ENCODE measurements around the gene WIPI1. TPM values are rescaled to one million over a fixed set of nuclear protein-coding genes. Genes with fewer than 3 reads are reported as not detected.
"Not testable (repeated sequence)": the region's sequence is repeated elsewhere in the genome, so short reads cannot be mapped to it uniquely, and the experiment has no call there.

Gene WIPI1
- total RNA-seq, 2 donors from 2014 or later: 8.9 to 10.2 TPM

- ATAC-seq (no peak), DNase-seq (no peak)
- H3K27ac Mint-ChIP-seq: no peak overlapping the region
- no peaks in the 10 kb centered on the region for H3K27me3 Mint-ChIP-seq
- no peaks in the 10 kb centered on the region for H3K9me3 ChIP-seq (ENCODE audit: control insufficient read depth, low read length, poor library complexity, severe bottlenecking)
- no peak overlapping the region for H3K4me3 Mint-ChIP-seq
- peaks cover 8% of the 10 kb centered on the region for H3K4me1 Mint-ChIP-seq
- H3K36me3 Mint-ChIP-seq (ENCODE audit: low read depth): peaks cover 4% of the 10 kb centered on the region
Observed at GRCh38 chr17:68428498-68429172, 28.7 kb downstream of the WIPI1 start.

GRCh38 chr17:68427575-68427974 lies 29.7 kb downstream of the WIPI1 start:
- ATAC-seq: no peak
- Mint-ChIP-seq H3K36me3 (ENCODE audit: low read depth) (peaks cover 4% of the 10 kb centered on the region), H3K4me3 (no peak overlapping the region), H3K27ac (no peak overlapping the region), H3K4me1 (peaks cover 8% of the 10 kb centered on the region), H3K27me3 (no peaks in the 10 kb centered on the region)
- H3K9me3 ChIP-seq (ENCODE audit: control insufficient read depth, low read length, poor library complexity, severe bottlenecking): no peaks in the 10 kb centered on the region
- no peak for DNase-seq

GRCh38 chr17:68425979-68426378 lies 31.3 kb downstream of the WIPI1 start:
- no peaks in the 10 kb centered on the region for H3K27me3 Mint-ChIP-seq
- H3K36me3 Mint-ChIP-seq (ENCODE audit: low read depth): peaks cover 2% of the 10 kb centered on the region
- H3K9me3 ChIP-seq (ENCODE audit: control insufficient read depth, low read length, poor library complexity, severe bottlenecking): no peaks in the 10 kb centered on the region
- H3K27ac Mint-ChIP-seq: no peak overlapping the region
- ATAC-seq: no peak
- no peak overlapping the region for H3K4me3 Mint-ChIP-seq
- H3K4me1 Mint-ChIP-seq: no peaks in the 10 kb centered on the region
- no peak for DNase-seq

- Mint-ChIP-seq H3K36me3 (ENCODE audit: low read depth) (peaks cover 7% of the 10 kb centered on the region), H3K27ac (no peak overlapping the region), H3K27me3 (no peaks in the 10 kb centered on the region), H3K4me3 (no peak overlapping the region), H3K4me1 (peaks cover 3% of the 10 kb centered on the region)
- peaks cover 2% of the 10 kb centered on the region for H3K9me3 ChIP-seq (ENCODE audit: control insufficient read depth, low read length, poor library complexity, severe bottlenecking)
- DNase-seq (no peak), ATAC-seq (no peak)
Observed at GRCh38 chr17:68424861-68425260, 32.4 kb downstream of the WIPI1 start.

- H3K27ac Mint-ChIP-seq: no peak overlapping the region
- DNase-seq: no peak
- H3K36me3 Mint-ChIP-seq (ENCODE audit: low read depth): peaks cover 7% of the 10 kb centered on the region
- no peaks in the 10 kb centered on the region for H3K27me3 Mint-ChIP-seq
- H3K9me3 ChIP-seq (ENCODE audit: control insufficient read depth, low read length, poor library complexity, severe bottlenecking): peaks cover 2% of the 10 kb centered on the region
- peaks cover 3% of the 10 kb centered on the region for H3K4me1 Mint-ChIP-seq
- H3K4me3 Mint-ChIP-seq: no peak overlapping the region
- ATAC-seq: no peak
Observed at GRCh38 chr17:68424203-68424602, 33.1 kb downstream of the WIPI1 start.

- Mint-ChIP-seq H3K4me3 (no peak overlapping the region), H3K27ac (no peak overlapping the region), H3K36me3 (ENCODE audit: low read depth) (peaks cover 5% of the 10 kb centered on the region), H3K4me1 (peaks cover 3% of the 10 kb centered on the region), H3K27me3 (no peaks in the 10 kb centered on the region)
- ATAC-seq (no peak), DNase-seq (no peak)
- H3K9me3 ChIP-seq (ENCODE audit: control insufficient read depth, low read length, poor library complexity, severe bottlenecking): peaks cover 2% of the 10 kb centered on the region
Observed at GRCh38 chr17:68423251-68423650, 34.0 kb downstream of the WIPI1 start.

GRCh38 chr17:68422821-68423220 lies 34.5 kb downstream of the WIPI1 start:
- ATAC-seq (no peak), DNase-seq (no peak)
- H3K4me1 Mint-ChIP-seq: peaks cover 3% of the 10 kb centered on the region
- H3K36me3 Mint-ChIP-seq (ENCODE audit: low read depth): peaks cover 5% of the 10 kb centered on the region
- H3K27me3 Mint-ChIP-seq: no peaks in the 10 kb centered on the region
- H3K4me3 Mint-ChIP-seq: no peak overlapping the region
- peaks cover 2% of the 10 kb centered on the region for H3K9me3 ChIP-seq (ENCODE audit: control insufficient read depth, low read length, poor library complexity, severe bottlenecking)
- no peak overlapping the region for H3K27ac Mint-ChIP-seq

GRCh38 chr17:68421486-68421885 lies 35.8 kb downstream of the WIPI1 start:
- Mint-ChIP-seq H3K36me3 (ENCODE audit: low read depth) (peaks cover 5% of the 10 kb centered on the region), H3K4me1 (peaks cover 3% of the 10 kb centered on the region), H3K4me3 (no peak overlapping the region), H3K27ac (no peak overlapping the region), H3K27me3 (no peaks in the 10 kb centered on the region)
- ATAC-seq (no peak), DNase-seq (no peak)
- H3K9me3 ChIP-seq (ENCODE audit: control insufficient read depth, low read length, poor library complexity, severe bottlenecking): peaks cover 2% of the 10 kb centered on the region

GRCh38 chr17:68420065-68420464 lies 37.2 kb downstream of the WIPI1 start:
- H3K27ac Mint-ChIP-seq: no peak overlapping the region
- no peak for ATAC-seq
- peaks cover 7% of the 10 kb centered on the region for H3K9me3 ChIP-seq (ENCODE audit: control insufficient read depth, low read length, poor library complexity, severe bottlenecking)
- H3K27me3 Mint-ChIP-seq: no peaks in the 10 kb centered on the region
- DNase-seq: no peak
- peaks cover 5% of the 10 kb centered on the region for H3K36me3 Mint-ChIP-seq (ENCODE audit: low read depth)
- no peak overlapping the region for H3K4me3 Mint-ChIP-seq
- H3K4me1 Mint-ChIP-seq: peaks cover 3% of the 10 kb centered on the region

- H3K27ac Mint-ChIP-seq: no peak overlapping the region
- H3K4me3 Mint-ChIP-seq: no peak overlapping the region
- peaks cover 5% of the 10 kb centered on the region for H3K36me3 Mint-ChIP-seq (ENCODE audit: low read depth)
- peaks cover 7% of the 10 kb centered on the region for H3K9me3 ChIP-seq (ENCODE audit: control insufficient read depth, low read length, poor library complexity, severe bottlenecking)
- DNase-seq (no peak), ATAC-seq (no peak)
- no peaks in the 10 kb centered on the region for H3K27me3 Mint-ChIP-seq
- peaks cover 15% of the 10 kb centered on the region for H3K4me1 Mint-ChIP-seq
Observed at GRCh38 chr17:68418876-68419275, 38.4 kb downstream of the WIPI1 start.

- DNase-seq: no peak
- no peak for ATAC-seq
- H3K36me3 Mint-ChIP-seq (ENCODE audit: low read depth): peaks cover 5% of the 10 kb centered on the region
- peak overlapping the region; percentile 69 for H3K27ac Mint-ChIP-seq
- no peaks in the 10 kb centered on the region for H3K27me3 Mint-ChIP-seq
- peaks cover 7% of the 10 kb centered on the region for H3K9me3 ChIP-seq (ENCODE audit: control insufficient read depth, low read length, poor library complexity, severe bottlenecking)
- H3K4me1 Mint-ChIP-seq: peaks cover 17% of the 10 kb centered on the region
- no peak overlapping the region for H3K4me3 Mint-ChIP-seq
Observed at GRCh38 chr17:68417317-68417716, 40.0 kb downstream of the WIPI1 start.

GRCh38 chr17:68414901-68415300 lies 42.4 kb downstream of the WIPI1 start:
- not testable (repeated sequence) for ATAC-seq; H3K27me3 Mint-ChIP-seq; DNase-seq; H3K36me3 Mint-ChIP-seq (ENCODE audit: low read depth); H3K9me3 ChIP-seq (ENCODE audit: control insufficient read depth, low read length, poor library complexity, severe bottlenecking)
- Mint-ChIP-seq H3K27ac (peak overlapping the region; percentile 0), H3K4me1 (peaks cover 13% of the 10 kb centered on the region), H3K4me3 (peak overlapping the region; percentile 95)

- ATAC-seq (peak; percentile 91), DNase-seq (peak in 2 of 3 donors; percentile 27 to 32)
- not testable (repeated sequence) for H3K36me3 Mint-ChIP-seq (ENCODE audit: low read depth); H3K27me3 Mint-ChIP-seq; H3K9me3 ChIP-seq (ENCODE audit: control insufficient read depth, low read length, poor library complexity, severe bottlenecking)
- Mint-ChIP-seq H3K4me3 (peak overlapping the region; percentile 95), H3K4me1 (peaks cover 13% of the 10 kb centered on the region), H3K27ac (peak overlapping the region; percentile 88)
Observed at GRCh38 chr17:68413597-68414560, 43.4 kb downstream of the WIPI1 start.

All from T-helper 17 cell (primary cell).